NCI-H1092 (cell line): ENCODE measurements around the gene ZNF284.
"Not testable (repeated sequence)": the region's sequence is repeated elsewhere in the genome, so short reads cannot be mapped to it uniquely, and the experiment has no call there.

Experiments
- DNase-seq: peaks from one replicate; lab custom pipeline; 2025; lab: John Stamatoyannopoulos, UW

ZNF284 gene

GRCh38 chr19:44111910-44112463 lies 40.0 kb downstream of the ZNF284 start:
- no peak for DNase-seq

GRCh38 chr19:44112802-44113137 lies 40.8 kb downstream of the ZNF284 start:
- DNase-seq: no peak

- DNase-seq: peak; percentile 93
Measured at GRCh38 chr19:44113138-44113783, 41.3 kb downstream of the ZNF284 start, which contains the start of gene ZNF225. Gene ZNF225 (plus strand): TSS chr19:44113399. CDS start chr19:44115828, 2,429 bp downstream.

GRCh38 chr19:44113784-44114390 lies 41.9 kb downstream of the ZNF284 start:
- DNase-seq: no peak

GRCh38 chr19:44121162-44121561 lies 49.2 kb downstream of the ZNF284 start:
- DNase-seq: not testable (repeated sequence)

- DNase-seq: no peak
Measured at GRCh38 chr19:44131955-44132354, 60.0 kb downstream of the ZNF284 start.
